GM12878 (cell line): ENCODE measurements around the gene SOX6. TPM values are rescaled to one million over a fixed set of nuclear protein-coding genes. Genes with fewer than 3 reads are reported as not detected.

ENCODE experiments used
- ATF7 ChIP-seq: fragments of 450-650 bp; IDR thresholded peaks from 2 replicates; pipeline ENCODE4 v1.6.1; 2016; ENCODE audit warnings: low read depth, mild to moderate bottlenecking
- CHD1 ChIP-seq: IDR thresholded peaks from 2 replicates; pipeline ENCODE4 v1.6.1; 2012; ENCODE audit warnings: low read depth, low read length, improper control_type of control experiment
- EZH2 ChIP-seq: IDR thresholded peaks from 2 replicates; pipeline ENCODE4 v1.6.1; 2012; ENCODE audit warnings: low read depth, mild to moderate bottlenecking, control low read depth, inconsistent platforms, low read length, borderline replicate concordance; ENCODE audit not compliant: control insufficient read depth
- PKNOX1 ChIP-seq: fragments of 450-650 bp; IDR thresholded peaks from 2 replicates; pipeline ENCODE4 v1.6.1; 2016; ENCODE audit warnings: mild to moderate bottlenecking
- RUNX3 ChIP-seq: IDR thresholded peaks from 2 replicates; pipeline ENCODE4 v1.6.1; 2012; ENCODE audit warnings: low read length, inconsistent platforms
- ZBTB40 ChIP-seq: fragments of 450-650 bp; IDR thresholded peaks from 2 replicates; pipeline ENCODE4 v1.6.1; 2016; ENCODE audit warnings: mild to moderate bottlenecking, moderate library complexity, borderline replicate concordance
- polyA plus RNA-seq, 11 experiments: library from polyadenylated mRNA; depleted of rRNA in 4 of 11; unstranded in 6 of 11; stranded (reverse) in 5 of 11; fragments of >200 nt; fragmentation: Nextera tagmentation in 4 of 11; fragmentation: Illumina TruSeq in 1 of 11; extraction: Ambion mirVana in 4 of 11; extraction: Trizol in 1 of 11; gene quantifications; 1 replicate in 1 of 11; 2 replicates in 10 of 11; pipeline versions ENCODE4 v1.2.1 to v1.2.3, GENCODE V29; 2011 to 2016; ENCODE audit warnings: inconsistent platforms in 2 of 11, missing spikeins in 2 of 11, low read depth in 1 of 11
- total RNA-seq, 4 experiments: library from RNA; depleted of rRNA in 3 of 4; stranded (reverse); fragments of >200 nt in 3 of 4; fragmentation: Illumina TruSeq in 1 of 4; extraction: Trizol in 1 of 4; gene quantifications; 2 replicates each; pipeline versions ENCODE4 v1.2.1 to v1.2.3, GENCODE V29; 2013 to 2021
- TF ChIP-seq, protein P1 (sequence below), 3 experiments: IDR thresholded peaks in 2 of 3; conservative IDR thresholded peaks in 1 of 3; 2 replicates each; pipeline ENCODE4 v1.5.1; 2011; ENCODE audit warnings: low read depth in 3 of 3, low read length in 3 of 3, mild to moderate bottlenecking in 3 of 3, control low read depth in 2 of 3, moderate library complexity in 2 of 3, inconsistent platforms in 1 of 3, mixed read lengths in 1 of 3; ENCODE audit not compliant: control insufficient read depth in 2 of 3, insufficient read depth in 1 of 3; ENCODE audit errors: extremely low read depth in 1 of 3

The SOX6 gene
- total and polyA plus RNA-seq, 10 of the 15 experiments (the other 5 are each of a cell fraction or from before 2014, with no cell fraction given), result 0.03 to 0.71 (median 0.29) TPM; not detected in 4

DNA sequence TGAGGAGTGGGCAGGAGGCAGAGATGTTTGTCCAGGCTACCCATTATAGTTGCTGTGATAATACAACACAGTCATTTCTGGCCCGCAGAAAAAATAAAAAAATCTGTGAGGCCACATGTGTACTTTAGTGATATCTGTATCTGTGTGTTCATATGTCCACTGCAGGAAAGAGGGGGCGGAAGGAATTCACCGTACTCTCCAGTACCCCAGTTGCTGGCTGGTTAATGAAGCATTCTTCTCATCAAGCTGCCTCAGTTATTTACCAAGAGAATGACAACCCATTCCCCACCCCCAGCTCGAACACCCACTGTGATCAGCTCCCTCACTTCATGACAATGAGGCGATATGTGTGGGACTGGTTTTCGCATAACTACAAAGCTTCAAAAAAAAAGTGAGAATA lies 309.3 kb downstream of the SOX6 start (continued):
- TF ChIP-seq, protein P1, sequence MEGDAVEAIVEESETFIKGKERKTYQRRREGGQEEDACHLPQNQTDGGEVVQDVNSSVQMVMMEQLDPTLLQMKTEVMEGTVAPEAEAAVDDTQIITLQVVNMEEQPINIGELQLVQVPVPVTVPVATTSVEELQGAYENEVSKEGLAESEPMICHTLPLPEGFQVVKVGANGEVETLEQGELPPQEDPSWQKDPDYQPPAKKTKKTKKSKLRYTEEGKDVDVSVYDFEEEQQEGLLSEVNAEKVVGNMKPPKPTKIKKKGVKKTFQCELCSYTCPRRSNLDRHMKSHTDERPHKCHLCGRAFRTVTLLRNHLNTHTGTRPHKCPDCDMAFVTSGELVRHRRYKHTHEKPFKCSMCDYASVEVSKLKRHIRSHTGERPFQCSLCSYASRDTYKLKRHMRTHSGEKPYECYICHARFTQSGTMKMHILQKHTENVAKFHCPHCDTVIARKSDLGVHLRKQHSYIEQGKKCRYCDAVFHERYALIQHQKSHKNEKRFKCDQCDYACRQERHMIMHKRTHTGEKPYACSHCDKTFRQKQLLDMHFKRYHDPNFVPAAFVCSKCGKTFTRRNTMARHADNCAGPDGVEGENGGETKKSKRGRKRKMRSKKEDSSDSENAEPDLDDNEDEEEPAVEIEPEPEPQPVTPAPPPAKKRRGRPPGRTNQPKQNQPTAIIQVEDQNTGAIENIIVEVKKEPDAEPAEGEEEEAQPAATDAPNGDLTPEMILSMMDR (IDR thresholded peaks at IDR 0.05 in 2 of 3, conservative IDR thresholded peaks at IDR 0.05 in 1 of 3; ENCODE audit: control insufficient read depth in 2 of 3, extremely low read depth in 1 of 3, insufficient read depth in 1 of 3, low read depth in 3 of 3, low read length in 3 of 3), result no peak
- no peak for TF ChIP-seq PKNOX1
- no peak for TF ChIP-seq CHD1
- no peak for TF ChIP-seq ZBTB40
- TF ChIP-seq ATF7, result no peak
- TF ChIP-seq RUNX3, result no peak
- no peak for TF ChIP-seq EZH2
